Measurements from ENCODE around the gene DSCAML1.

DSCAML1 gene

DNA sequence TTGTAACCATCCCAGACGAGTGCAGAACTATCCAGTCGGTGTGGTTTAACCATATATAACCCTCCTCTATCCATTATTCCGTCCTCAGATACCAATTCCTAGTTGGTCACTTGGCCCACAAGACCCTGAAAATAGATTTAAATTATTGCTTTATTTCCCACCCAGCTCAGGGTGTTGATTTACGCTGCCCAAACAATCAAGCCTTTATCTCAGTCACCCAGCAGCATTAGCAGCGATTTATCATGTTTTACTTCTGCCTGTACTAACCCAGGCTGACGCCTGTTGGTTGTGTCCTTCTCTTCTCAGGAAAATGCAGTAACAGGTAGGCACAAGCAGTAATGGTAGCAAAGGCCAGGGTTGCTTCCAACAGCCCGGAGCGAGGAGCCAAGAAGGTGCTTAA lies 81.2 kb downstream of the DSCAML1 start:
- H3K4me1 ChIP-seq = peaks cover 12 to 32% (median 29%) of the 10 kb centered on the region in 10 experiments
- H3K9me3 ChIP-seq (replicated peaks in 1 of 11) = no peaks in the 10 kb centered on the region
- H4K20me1 ChIP-seq = peaks cover 0 to 4% (median 0%) of the 10 kb centered on the region in 11 experiments; a peak in 2 of 22 replicates
- no peak for TF ChIP-seq Cebpa-rat (IDR thresholded peaks at IDR 0.05)
- peak overlapping the region in 1 of 11 experiments; percentile 1; a peak in 1 of 22 replicates for H3K9ac ChIP-seq
- H3K27ac ChIP-seq = peak overlapping the region in 5 of 11 experiments; percentile 14 to 54 (median 36); a peak in 5 of 22 replicates
- H3K36me3 ChIP-seq = no peaks in the 10 kb centered on the region
- H3K4me3 ChIP-seq = no peak overlapping the region
- H3K4me2 ChIP-seq = peak overlapping the region; percentile 52 to 90 (median 75); a peak in 21 of 22 replicates
- peaks cover 0 to 7% (median 0%) of the 10 kb centered on the region in 11 experiments; a peak in 2 of 22 replicates for H3K27me3 ChIP-seq

DNA sequence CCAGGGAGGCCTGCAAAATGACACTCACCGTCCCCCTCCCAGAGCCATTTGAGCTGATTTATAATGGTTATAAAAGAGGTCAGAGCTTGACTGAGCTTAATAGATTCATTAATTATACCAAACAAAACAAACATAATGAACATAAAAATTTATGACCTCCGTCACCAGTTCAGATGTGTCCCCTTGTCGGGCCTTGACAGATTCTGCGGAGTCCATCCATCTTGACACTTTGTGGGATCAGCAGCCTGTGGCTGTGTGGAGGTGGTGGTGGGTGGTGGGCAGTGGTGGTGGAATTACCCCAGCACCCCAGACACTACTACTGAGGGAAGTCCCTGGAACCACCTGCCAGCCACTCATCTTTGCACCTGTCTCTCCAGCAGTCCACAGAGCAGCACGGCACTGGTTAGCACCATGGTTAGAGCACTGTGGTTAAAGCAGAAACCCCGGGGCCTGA lies 83.5 kb downstream of the DSCAML1 start:
- no peaks in the 10 kb centered on the region for H3K36me3 ChIP-seq

DNA sequence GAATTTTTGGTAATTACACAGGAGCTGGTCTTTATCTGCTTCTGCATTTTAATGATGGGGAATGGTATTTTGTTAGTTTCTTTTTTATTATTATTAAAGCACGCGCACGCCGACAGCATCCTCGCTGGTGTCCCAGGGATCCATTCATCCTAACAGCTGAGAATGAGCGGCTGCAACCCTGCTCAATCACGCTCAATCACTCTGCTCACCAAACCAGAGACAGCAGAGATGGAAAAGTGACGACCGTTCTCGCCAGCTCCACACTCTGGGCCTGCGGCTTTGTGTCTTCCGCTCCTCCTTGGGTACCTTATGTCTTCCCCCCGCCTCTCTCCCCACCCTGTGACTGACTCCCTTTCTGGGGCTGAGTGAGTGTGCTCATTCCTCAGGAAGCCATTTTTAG lies 84.5 kb downstream of the DSCAML1 start:
- Histone ChIP-seq H3K27me3 (peaks cover 0 to 7% (median 0%) of the 10 kb centered on the region in 11 experiments; a peak in 3 of 22 replicates), H3K4me2 (no peak overlapping the region)

More for the DNA sequence above, 83.5 kb downstream of the DSCAML1 start:
- H3K4me2 ChIP-seq = no peak overlapping the region
- H4K20me1 ChIP-seq = peaks cover 0 to 4% (median 0%) of the 10 kb centered on the region in 11 experiments; a peak in 2 of 22 replicates
- H3K4me1 ChIP-seq = peaks cover 12 to 32% (median 29%) of the 10 kb centered on the region in 10 experiments
- no peak overlapping the region for H3K27ac ChIP-seq
- H3K9ac ChIP-seq = no peak overlapping the region
- H3K27me3 ChIP-seq = peaks cover 0 to 7% (median 0%) of the 10 kb centered on the region in 11 experiments; a peak in 3 of 22 replicates
- H3K4me3 ChIP-seq = no peak overlapping the region
- H3K9me3 ChIP-seq (replicated peaks in 1 of 11) = no peaks in the 10 kb centered on the region
- no peak for TF ChIP-seq Cebpa-rat (IDR thresholded peaks at IDR 0.05)

DNA sequence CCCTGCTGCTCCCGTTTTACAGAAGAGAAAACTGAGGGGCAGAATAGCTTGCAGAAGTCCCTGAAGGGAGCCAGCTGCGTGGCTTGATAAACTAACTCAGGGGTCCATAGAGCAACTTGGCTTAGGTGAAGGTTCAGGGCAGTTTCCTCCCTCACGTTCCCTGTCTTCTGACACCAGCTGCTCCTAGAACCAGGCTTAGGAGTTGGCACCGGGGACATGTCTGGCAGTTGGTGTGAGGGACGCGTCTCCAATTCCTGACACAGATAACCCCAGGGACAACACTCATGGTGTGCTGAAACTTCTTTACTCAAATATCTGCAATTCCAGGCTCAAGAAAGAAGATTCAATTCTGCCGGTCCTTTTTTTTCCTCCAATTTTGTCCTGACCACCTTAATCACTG lies 85.7 kb downstream of the DSCAML1 start:
- peaks cover 0 to 7% (median 0%) of the 10 kb centered on the region in 11 experiments; a peak in 3 of 22 replicates for H3K27me3 ChIP-seq
- H3K4me2 ChIP-seq = no peak overlapping the region
- H3K4me3 ChIP-seq = no peak overlapping the region
- H3K4me1 ChIP-seq = peaks cover 4 to 13% (median 10%) of the 10 kb centered on the region in 10 experiments
- TF ChIP-seq Cebpa-rat (IDR thresholded peaks at IDR 0.05) = no peak
- H3K36me3 ChIP-seq = no peaks in the 10 kb centered on the region
- H3K9me3 ChIP-seq (replicated peaks in 1 of 11) = no peaks in the 10 kb centered on the region
- no peaks in the 10 kb centered on the region for H4K20me1 ChIP-seq
- H3K9ac ChIP-seq = no peak overlapping the region
- H3K27ac ChIP-seq = no peak overlapping the region

More for the DNA sequence above, 84.5 kb downstream of the DSCAML1 start:
- no peaks in the 10 kb centered on the region for H3K9me3 ChIP-seq (replicated peaks in 1 of 11)
- H3K4me3 ChIP-seq = no peak overlapping the region
- no peak overlapping the region for H3K9ac ChIP-seq
- H4K20me1 ChIP-seq = peaks cover 0 to 4% (median 0%) of the 10 kb centered on the region in 11 experiments; a peak in 2 of 22 replicates
- H3K4me1 ChIP-seq = peaks cover 12 to 25% (median 22%) of the 10 kb centered on the region in 10 experiments
- H3K36me3 ChIP-seq = no peaks in the 10 kb centered on the region
- TF ChIP-seq Cebpa-rat (IDR thresholded peaks at IDR 0.05) = no peak
- H3K27ac ChIP-seq = no peak overlapping the region

DNA sequence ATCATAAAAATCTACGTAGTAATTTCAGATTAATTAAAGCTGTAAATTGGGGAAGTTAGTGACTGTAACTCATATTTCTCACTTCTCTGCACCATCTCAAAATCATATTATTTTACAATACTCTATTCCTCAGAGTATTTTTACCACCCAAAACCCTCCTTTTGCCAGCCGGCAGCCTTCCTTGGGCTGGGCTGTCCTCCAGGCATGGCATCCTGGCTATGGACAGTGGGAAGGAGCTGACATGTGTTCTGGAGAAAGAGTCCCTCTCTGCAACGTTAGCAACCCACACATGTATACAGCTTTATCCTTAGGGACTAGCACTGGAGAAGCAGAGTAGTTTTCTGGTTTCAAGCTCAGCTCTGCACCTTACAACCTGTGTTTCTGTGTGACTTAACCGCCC lies 86.8 kb downstream of the DSCAML1 start:
- H3K4me3 ChIP-seq = no peak overlapping the region
- H3K36me3 ChIP-seq = no peaks in the 10 kb centered on the region
- H3K9me3 ChIP-seq (replicated peaks in 1 of 11) = no peaks in the 10 kb centered on the region
- H4K20me1 ChIP-seq = no peaks in the 10 kb centered on the region
- TF ChIP-seq Cebpa-rat (IDR thresholded peaks at IDR 0.05) = no peak
- no peak overlapping the region for H3K9ac ChIP-seq
- H3K4me2 ChIP-seq = no peak overlapping the region
- 0 out of 20 replicates have a peak, but pooled peaks cover 0 to 1% (median 0%) of the 10 kb centered on the region in 10 experiments for H3K4me1 ChIP-seq
- H3K27me3 ChIP-seq = peaks cover 0 to 7% (median 0%) of the 10 kb centered on the region in 11 experiments; a peak in 3 of 22 replicates
- H3K27ac ChIP-seq = no peak overlapping the region

DNA sequence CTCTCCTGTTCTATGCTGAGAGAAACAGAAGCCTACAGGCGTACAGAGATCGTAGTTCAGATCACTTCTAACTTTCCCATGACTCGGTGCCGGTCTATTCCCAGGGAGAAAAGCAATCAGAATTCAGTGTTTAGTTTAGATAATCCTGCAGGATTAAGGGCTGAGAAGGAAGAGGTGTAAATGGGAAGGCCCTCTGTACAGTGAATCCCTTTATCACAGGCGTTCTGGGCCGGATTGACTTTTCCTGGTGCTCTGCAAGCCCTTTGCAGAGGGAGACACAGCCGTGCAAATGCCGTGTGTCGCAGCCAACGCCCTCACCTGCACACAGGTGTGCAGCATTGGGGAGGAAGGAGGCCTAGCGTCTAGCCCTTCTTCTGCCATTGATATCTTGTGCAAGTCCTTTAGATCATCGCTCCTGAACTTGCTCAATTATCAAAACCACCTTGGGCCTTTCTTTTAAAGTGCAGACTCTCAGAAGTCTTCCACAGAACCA lies 90.6 kb downstream of the DSCAML1 start:
- Histone ChIP-seq H3K9me3 (replicated peaks in 1 of 11) (no peaks in the 10 kb centered on the region), H3K27me3 (peaks cover 0 to 13% (median 0%) of the 10 kb centered on the region in 11 experiments; a peak in 4 of 22 replicates), H3K4me2 (no peak overlapping the region), H3K36me3 (no peaks in the 10 kb centered on the region), H3K4me1 (peaks cover 0 to 9% (median 9%) of the 10 kb centered on the region in 10 experiments; a peak in 13 of 20 replicates), H3K4me3 (no peak overlapping the region), H3K27ac (no peak overlapping the region), H3K9ac (no peak overlapping the region), H4K20me1 (peaks cover 0 to 11% (median 0%) of the 10 kb centered on the region in 11 experiments; a peak in 4 of 22 replicates)
- no peak for TF ChIP-seq Cebpa-rat (IDR thresholded peaks at IDR 0.05)

DNA sequence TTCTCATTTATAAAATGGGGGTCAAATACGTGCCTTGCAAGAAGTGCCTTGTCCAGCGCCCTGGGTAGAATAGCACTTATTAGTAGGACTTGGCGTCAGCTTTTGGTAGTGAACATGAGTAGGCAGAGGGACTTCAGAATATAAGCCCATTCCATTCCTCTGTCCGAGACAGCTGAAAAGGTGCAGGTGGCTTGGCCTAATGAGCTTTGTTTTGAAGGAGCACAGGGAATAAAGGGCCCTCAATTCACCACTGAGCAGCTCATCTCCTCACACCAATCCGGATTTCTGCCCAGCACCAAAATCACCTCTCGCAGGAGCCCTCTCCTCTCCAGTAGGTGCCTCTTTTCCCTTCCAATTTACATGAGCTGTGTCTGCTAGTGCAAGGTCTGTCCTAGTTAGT lies 91.2 kb downstream of the DSCAML1 start:
- Histone ChIP-seq H3K27ac (no peak overlapping the region), H3K27me3 (peaks cover 0 to 14% (median 0%) of the 10 kb centered on the region in 11 experiments; a peak in 4 of 22 replicates)
- no peak for TF ChIP-seq Cebpa-rat (IDR thresholded peaks at IDR 0.05)

DNA sequence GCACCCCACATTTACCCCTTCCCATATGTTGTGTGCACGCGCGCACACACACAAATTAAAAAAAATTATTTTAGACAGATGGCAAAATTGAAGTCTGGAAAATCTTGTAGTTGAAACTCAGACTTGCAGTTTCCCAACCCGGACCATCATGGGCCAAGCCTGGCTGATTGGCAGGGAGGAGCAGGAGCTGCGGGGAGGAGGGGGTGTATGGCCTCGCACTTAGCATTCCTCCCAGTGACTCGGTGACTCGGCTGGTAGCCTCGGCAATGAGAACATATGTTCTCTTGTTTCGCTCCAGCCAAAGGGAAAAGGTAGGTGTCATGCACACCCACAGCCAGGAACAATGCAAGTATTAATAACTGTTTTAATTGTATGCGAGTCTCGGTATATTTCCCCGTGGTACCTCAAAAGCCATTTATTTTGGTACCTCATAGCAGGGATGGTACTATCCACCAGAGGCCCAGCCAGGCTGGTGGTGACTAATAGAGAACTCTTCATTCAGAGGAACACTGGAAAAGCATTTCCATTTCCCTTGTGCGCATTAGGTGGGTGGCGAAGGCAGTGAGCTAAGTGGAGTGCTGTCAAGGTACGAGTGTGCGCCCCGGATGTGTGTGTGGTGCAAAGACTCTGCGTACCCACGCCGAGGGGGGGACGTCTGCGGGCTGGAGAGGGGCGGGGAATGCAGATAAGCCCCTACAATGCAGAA lies 92.5 kb downstream of the DSCAML1 start:
- Histone ChIP-seq H3K4me1 (peaks cover 0 to 10% (median 9%) of the 10 kb centered on the region in 10 experiments; a peak in 13 of 20 replicates), H3K9ac (no peak overlapping the region), H3K4me3 (no peak overlapping the region), H3K27me3 (peaks cover 0 to 18% (median 4%) of the 10 kb centered on the region in 11 experiments; a peak in 9 of 22 replicates), H3K9me3 (replicated peaks in 1 of 11) (no peaks in the 10 kb centered on the region), H3K27ac (no peak overlapping the region), H3K4me2 (no peak overlapping the region), H4K20me1 (peaks cover 0 to 14% (median 0%) of the 10 kb centered on the region in 11 experiments; a peak in 5 of 22 replicates), H3K36me3 (no peaks in the 10 kb centered on the region)
- no peak for TF ChIP-seq Cebpa-rat (IDR thresholded peaks at IDR 0.05)

More for the DNA sequence above, 91.2 kb downstream of the DSCAML1 start:
- Histone ChIP-seq H3K4me3 (no peak overlapping the region), H3K4me1 (peaks cover 0 to 10% (median 9%) of the 10 kb centered on the region in 10 experiments; a peak in 13 of 20 replicates), H3K9me3 (replicated peaks in 1 of 11) (no peaks in the 10 kb centered on the region), H3K4me2 (no peak overlapping the region), H3K36me3 (no peaks in the 10 kb centered on the region), H4K20me1 (peaks cover 0 to 13% (median 0%) of the 10 kb centered on the region in 11 experiments; a peak in 4 of 22 replicates), H3K9ac (no peak overlapping the region)
